Measurements from ENCODE around the gene MBD6.

GRCh38 chr12:57530396-57531142 lies 7.9 kb downstream of the MBD6 start:
- TF ChIP-seq POLR2A (IDR thresholded peaks at IDR 0.05; ENCODE audit: low read length): no peak
- TF ChIP-seq GATA1 (IDR thresholded peaks at IDR 0.05; ENCODE audit: low read depth, low read length): no peak
